HG03280 (cell line): ENCODE measurements around the gene KHSRP.
"Not testable (repeated sequence)": the region's sequence is repeated elsewhere in the genome, so short reads cannot be mapped to it uniquely, and the experiment has no call there.

ENCODE experiments used
- ATAC-seq: cut with Tn5 transposase; IDR thresholded peaks from one replicate; pipeline ENCODE4 v1.9.1; 2021; ENCODE audit warnings: mild to moderate bottlenecking, moderate library complexity; ENCODE audit not compliant: unreplicated experiment

The KHSRP gene

DNA sequence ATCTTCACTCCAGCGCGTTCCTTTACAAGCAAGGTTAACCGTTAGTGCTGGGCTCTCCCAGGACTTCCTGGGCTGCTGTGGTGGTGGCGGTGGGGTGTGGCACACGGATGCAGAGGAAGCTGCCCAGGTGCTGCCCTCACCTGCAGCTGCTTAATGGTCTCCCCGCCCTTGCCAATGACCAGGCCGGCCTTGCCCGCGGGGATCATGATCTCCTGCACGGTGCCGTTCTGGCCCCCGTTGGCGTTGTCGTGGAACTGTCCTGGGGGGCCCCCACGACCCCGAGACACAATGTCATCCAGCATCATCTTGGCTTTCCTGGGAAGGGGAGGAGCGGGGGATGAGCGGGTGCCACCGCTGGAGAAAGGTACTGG lies 6.1 kb downstream of the KHSRP start:
- no peak for ATAC-seq

DNA sequence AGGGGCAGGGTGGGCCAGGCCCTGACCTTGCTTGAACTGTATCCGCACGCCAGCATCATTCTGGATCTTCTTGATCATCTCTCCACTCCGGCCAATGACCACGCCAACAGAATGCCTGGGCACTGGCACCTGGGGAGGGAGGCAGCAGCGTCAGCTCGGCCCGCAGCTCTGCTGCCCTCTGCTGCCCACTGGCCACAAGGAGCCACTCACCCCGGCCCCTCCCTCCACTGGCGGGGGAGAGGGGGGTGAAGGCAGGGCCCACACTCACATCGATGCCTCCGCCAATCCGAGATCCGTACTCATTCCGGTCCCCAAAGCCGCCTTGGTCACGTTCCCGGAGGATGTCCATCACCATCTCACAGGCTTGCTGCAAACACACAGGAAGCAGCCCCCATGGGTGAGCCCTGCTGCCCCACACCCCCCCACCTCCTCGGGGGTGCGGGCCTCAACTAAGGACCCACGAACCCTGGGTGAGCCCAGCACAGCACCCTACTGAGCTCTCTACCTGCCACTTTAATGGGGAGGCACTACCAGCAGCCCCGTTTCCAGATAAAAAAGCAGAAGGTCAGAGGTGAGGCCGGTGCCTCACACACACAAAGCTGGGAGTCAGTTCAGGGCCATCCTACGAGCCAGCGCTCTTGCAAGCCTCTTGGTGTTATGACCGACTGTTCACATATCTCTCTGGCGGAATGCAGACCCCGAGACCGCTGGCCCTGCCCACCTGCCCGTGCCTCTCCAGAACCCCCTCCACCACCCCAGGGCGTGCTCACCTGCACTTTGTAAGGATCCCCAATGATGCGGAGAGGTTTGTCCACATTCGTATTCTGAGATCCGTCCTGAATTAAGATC lies 6.7 kb downstream of the KHSRP start:
- ATAC-seq = no peak

DNA sequence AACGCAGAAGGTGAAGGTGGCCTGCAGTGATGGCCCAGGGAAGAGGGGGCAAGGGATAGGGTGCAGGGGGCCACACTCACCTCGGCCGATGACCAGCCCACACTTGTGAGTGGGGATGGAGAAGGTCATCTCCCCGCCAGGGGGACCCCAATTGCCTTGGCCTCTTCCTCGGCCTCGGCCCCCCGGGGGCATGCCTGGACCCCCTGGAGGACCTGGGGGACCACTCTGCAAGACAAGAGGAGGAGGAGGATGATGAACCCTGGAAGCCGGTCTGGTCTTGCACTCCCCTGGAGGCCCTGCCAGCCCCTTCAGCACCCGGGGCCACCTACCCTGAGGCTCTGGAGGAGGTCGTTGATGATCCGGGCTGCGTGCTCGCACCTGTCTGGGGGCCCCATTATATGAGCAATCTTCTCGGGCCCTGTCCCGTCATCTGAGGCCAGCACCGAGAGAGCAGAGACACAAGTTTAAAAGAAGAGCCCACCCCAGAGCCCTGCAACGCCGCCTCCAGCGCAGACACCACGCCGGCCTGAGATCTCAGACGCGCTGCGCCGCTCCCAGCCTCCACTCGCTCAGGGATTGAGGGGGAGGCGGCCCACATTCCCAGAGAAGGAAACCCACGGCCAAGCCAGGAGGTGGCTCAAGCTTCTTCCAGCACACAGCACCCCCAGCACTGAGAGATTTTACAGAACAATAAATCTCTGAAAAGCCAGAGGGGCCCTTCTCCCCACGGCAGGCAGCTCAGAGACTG lies 7.8 kb downstream of the KHSRP start:
- no peak for ATAC-seq

DNA sequence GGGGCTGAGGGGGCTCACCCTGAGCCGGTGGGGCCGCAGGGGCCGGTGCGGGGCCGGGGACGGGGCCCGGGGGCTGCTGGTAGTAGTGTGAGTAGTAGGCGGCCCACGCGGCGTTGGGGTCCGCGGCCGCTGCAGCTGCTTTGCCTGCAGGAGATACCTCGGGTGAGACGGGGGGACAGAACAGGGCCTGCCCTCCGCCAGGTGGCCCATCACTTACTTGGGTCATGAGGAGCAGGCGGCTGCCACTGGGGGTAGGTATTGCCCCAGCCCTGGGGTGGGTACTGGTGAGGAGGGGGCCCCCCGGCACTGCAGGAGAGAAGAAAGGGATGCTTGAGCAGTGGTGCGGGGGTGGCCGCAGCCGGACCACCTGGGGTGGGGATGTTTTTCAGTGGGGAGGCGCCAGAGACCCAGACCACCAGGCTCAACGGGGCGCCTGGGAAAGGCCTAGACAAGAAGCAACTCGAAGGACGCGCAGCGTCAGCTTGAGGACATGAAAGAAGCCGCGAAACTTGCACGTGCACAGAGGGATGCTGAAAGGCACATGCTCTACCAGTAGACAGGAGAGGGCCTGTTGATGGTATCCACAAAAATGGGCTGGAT lies 8.9 kb downstream of the KHSRP start:
- ATAC-seq = no peak

DNA sequence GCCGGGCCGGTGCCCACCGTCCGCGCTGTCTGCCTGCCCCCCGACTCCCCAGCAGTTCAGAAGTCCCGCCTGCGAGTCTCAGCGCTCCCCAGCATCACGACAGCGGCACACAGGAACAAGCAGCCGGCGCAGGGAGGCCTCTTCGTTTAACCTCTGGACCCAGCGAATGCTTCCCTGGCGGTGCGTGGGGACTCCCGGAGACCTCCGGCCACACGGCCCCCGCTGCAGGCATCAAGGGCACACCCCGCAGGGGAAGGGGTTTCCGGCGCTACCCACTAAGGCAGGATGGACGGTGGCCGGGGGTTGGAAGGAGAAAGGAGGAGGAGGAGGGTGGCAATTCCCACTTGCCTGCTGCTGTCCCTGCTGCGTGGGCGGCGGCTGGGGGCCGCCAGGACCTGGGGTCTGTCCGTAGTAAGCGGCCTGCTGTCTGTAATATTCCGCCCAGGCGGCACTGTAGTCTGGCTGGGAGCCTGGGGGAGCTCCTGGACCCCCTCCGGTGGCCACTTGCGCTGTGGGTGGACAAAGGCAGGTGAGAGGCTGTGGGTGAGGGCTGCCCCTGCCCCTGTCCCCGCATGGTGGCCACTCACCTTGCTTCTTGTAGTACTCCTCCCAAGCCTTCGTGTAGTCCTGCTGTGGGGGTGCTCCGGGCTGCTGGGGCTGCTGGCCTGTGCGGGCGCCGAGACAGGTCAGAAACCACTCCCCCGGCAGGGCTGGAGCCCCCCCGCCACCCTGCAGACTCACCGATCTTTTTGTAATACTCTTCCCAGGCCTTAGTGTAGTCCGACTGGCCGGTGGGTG lies 9.6 kb downstream of the KHSRP start:
- ATAC-seq = no peak

DNA sequence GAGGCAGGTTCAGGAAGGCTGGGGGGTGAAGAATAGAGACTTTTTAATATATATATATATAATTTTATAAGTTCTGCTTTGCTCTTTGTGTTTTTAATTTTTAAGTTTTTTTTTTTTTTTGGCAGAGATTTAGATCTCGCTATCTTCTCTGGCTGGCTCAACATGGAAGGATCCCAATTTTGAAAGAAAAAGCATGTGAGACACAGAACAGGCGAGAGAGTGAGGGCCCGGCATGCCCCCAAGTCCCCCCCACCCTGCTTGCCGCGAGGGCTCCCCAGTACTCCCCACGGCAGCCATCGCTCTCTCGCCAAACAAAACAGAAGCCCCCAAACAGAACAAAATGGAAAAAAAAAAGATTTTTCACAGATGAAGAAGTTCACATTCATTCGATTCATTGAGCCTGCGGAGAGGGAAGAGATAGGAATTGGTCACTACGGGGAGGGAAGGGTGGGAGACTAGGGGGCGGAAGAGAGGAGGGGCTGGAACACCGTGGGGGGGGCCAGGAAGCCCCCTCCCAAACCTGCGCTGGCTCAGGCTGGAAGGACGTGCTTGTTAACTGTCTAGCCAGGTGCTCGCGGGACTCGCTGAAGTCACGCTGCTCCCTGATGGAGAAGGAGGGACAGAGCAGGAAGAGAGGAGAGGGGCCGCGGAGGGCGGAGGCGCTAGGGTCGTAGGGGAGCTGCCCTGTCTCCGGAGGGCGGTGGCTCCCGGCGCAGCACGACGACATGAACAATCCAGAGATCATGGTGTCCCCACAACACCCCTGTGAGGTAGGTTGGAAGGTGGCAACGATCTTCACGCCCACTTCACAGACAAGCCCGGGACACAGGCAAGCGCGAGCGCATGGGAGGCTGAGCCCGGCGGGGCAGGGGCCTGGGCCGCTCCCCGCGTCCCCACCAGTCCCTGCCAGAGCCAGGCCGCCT lies 10.6 kb downstream of the KHSRP start:
- ATAC-seq = no peak

DNA sequence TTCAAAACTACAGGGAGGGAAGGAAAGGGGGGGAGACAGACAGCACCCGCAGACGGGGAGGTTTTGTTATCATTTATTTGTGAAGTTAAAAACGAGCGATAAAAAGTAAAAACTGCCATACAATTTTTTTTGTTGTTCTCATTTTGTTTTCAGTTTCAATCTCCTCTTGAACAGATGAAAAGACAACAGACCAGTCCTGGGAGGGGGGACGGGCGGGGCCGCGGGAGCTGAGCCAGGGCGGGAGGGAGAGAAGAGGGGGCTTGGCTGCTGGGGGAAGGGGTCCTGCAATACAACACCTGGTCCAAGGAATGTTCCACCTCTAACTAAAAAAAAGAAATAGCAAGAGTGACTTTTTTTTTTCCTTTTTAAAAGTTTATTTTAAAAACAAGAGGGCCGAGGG lies 11.3 kb downstream of the KHSRP start:
- ATAC-seq = no peak

DNA sequence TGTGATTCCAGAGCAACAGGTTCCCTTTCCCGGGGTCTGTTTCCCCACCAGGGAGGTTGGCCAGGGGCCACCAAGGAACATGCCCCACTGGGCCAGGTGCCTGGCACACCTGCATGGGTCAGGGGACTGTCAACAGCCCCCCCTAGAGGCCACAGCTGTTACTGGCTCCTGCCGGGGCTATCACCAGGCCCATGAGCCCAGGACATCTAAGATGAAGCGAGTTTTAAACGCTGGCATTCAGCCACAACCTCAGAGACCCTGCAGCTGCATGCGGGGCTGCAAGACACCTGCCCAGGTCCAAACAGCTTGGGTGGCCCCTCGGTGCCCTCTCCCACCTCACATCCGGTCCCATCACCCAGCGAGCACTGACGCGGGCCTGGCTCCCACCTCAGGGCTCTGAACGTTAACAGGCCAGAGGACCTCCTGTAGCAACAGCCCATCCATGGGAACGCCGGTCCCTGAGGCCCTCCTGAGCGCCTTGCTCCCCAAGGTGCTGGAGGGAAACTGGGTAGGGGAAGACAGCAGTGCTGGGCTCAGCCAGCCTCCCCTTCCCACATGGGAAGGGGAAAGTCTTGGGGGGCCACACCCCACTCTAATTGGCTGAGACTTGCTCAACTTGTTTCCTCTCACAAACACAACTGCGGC lies 12.0 kb downstream of the KHSRP start:
- ATAC-seq = no peak

DNA sequence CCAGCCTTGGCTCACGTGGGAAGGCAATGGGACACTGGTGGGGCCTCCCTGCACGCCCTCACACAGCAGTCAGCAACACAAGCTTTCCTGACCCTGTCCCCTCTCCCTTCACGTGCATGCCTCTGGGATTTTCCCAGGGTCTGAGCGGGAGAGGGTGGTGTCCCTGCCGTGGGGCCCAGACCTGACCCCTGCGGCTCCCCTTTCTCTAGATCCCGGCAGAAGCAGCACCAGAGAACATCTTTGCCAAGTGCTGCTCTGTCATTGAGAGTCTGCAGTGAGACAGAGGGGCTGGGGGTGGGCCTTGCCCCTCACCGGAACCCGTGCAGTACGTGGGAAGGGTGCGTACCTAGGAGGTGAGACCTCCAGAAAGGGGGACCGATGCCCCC lies 12.6 kb downstream of the KHSRP start:
- no peak for ATAC-seq

DNA sequence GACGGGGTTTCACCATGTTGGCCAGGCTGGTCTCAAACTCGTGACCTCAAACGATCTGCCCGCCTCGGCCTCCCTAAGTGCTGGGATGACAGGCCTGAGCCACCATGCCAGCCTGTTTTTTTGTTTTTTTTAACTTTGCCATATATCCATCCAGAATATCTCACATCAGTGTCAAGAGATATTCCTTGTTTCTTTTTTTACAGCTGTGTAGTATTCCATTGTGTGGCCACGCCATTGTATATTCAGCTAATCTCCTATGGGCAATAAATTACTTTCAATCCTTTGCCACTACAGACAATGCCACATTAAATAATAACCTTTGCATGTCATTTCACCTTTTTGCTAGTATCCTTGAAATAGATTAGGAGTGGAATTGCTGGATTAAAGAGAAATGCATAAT lies 15.3 kb downstream of the KHSRP start:
- ATAC-seq = no peak

DNA sequence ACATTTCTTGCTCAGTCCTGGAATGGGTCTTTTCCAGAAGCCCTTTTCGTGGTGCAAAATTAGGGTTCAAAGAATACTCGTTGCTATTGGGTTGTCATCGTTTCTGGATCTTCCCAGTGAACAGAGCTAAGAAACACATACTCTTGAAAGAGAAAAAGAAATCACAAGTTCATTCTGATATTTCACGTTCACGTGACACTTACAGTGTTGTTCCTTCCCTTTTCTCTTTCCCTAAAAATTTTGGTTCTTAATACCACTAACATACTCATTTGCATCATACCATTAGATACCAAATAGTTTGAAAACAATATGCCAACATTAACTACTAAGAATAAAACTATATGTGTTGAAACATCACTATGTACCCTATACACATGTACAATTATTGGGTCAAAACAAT lies 18.2 kb downstream of the KHSRP start:
- ATAC-seq = no peak

DNA sequence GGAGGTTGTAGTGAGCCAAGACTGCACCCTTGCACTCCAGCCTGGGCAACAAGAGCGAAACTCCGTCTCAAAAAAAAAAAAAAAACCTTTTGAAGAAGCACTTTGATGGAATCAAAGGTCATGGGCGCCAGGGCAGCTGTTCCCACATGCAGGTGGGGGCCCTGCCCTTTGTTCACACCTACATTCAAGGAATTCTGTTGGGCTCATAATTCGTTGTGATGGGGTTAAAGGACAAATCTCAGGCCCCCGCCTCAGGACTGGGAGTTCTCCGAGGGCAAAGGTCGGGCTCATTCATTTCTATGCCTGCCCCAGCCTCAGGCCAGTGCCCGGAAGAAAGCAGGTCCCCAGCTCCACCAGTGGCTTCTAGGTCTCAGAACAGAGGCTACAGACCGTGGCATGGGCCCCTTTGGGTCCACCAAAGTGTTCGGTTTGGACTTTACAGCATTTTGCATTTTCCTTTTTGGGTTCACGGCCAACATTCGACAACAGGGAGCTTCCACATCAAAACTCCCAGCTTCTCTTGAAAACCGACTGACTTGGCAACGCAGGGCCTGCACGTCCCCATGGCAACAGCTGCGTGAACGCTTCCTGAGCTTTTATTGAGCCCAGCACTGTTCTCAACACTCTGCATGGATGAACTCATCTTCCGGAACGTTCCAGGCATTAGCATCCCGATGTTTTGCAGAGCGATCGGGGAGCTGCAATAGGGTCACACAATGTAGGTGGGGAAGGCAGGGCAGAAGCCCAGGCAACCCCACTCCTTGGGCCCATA lies 21.6 kb downstream of the KHSRP start:
- ATAC-seq = no peak

DNA sequence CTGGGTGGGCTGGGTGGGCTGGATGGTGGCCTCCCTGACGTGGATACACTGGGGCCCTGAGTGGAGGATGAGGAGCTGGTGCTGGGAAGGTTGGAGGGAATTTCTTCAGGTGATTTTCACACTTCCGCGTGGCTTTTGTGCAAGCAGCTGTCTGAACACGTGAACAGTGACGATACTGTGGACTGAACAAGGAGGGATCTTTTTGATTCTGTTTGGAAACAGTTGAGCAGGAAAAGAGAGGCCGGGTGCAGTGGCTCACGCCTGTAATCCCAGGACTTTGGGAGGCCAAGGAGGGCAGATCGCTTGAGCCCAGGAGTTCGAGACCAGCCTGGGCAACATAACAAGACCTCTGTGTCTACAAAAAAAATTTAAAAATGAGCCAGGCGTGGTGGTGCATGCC lies 22.6 kb downstream of the KHSRP start:
- no peak for ATAC-seq

DNA sequence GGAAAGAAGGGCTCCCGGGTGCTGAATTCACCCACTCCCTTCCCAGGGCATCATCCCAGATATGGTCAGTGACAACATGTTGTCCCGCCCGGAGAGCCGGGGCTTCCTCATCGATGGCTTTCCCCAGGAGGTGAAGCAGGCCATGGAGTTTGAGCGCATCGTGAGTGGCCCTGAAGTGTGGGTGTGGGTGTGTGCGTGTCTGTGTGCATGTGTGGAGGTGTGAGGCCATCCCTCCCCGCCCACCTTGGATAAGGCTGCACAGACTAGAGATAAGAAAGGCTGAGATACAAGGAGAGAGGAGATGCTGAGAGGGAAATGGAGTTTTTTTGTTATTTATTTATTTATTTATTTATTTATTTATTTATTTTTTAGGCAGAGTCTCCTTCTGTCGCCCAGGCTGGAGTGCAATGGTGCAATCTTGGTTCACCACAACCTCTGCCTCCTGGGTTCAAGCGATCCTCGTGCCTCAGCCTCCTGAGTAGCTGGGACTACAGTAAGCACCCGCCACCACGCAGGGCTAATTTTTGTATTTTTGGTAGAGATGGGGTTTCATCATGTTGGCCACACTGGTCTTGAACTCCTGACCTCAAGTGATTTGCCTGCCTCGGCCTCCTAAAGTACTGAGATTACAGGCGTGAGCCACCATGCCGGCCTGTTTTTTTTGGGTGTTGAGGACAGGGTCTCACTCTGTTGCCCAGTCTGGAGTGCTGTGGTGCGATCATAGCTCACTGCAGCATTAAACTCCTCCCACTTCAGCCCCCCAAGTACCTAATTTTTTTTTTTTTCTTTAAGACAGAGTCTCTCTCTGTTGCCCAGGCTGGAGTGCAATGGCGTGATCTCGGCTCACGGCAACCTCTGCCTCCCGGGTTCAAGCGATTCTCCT lies 24.3 kb downstream of the KHSRP start:
- not testable (repeated sequence) for ATAC-seq

DNA sequence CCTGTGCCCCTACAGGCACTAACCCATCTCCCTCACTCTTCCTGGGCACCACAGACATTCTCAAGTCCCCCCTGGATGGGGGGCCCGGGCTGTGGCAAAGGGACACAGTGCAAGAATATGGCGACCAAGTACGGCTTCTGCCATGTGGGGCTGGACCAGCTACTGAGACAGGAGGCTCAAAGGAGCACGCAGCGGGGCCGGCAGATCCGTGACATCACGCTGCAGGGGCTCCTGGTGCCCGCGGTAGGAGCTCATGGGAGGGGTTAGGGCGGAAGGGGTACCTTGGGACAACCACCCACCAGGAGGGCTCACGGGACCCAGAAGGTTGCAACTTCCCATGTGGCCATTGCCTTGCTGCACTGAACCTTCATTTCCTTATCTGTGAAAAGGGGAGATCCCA lies 28.3 kb downstream of the KHSRP start:
- ATAC-seq = no peak

DNA sequence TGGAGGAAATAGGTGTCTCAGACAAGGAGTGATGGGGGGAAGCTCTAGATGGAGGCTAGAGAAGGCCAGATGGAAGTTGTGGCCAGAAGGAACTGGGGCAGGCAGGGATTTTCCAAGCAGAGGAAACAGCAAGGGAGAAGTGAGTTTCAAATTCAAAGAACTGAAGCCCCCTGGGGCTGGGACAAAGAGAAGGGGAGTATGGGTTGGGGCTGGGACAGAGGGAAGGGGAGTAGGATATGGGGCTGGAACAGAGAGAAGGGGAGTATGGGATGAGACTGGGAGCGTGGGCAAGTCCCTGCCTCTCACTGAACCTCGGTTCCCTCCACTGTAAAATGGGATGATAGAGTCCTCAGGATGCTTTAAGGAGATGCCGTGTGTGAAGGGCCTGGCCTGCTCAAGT lies 29.8 kb downstream of the KHSRP start:
- ATAC-seq = no peak

DNA sequence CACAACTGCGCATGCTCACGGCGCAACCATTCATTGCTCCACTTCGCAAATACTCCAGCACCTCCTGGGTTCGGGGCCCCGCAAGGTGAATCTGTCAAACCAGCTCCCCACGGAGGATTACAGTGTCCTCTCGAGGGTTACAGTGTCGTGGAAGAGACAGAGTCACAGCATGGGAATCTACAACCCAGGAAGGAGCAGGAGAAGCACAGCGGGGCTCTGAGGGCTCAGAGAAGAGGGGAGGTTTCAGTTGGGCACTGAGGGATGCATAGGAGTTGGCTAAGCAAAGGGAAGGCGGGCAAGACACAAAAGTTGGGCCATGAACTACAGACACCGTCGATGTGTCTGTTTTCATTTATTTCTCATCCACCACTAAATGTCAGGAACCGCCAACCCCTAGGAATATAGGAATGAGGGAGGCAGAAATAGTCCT lies 30.6 kb downstream of the KHSRP start:
- ATAC-seq = no peak
